ENCODE measurements around the gene CXCL5.
"Not testable (repeated sequence)": the region's sequence is repeated elsewhere in the genome, so short reads cannot be mapped to it uniquely, and the experiment has no call there.

Gene CXCL5

DNA sequence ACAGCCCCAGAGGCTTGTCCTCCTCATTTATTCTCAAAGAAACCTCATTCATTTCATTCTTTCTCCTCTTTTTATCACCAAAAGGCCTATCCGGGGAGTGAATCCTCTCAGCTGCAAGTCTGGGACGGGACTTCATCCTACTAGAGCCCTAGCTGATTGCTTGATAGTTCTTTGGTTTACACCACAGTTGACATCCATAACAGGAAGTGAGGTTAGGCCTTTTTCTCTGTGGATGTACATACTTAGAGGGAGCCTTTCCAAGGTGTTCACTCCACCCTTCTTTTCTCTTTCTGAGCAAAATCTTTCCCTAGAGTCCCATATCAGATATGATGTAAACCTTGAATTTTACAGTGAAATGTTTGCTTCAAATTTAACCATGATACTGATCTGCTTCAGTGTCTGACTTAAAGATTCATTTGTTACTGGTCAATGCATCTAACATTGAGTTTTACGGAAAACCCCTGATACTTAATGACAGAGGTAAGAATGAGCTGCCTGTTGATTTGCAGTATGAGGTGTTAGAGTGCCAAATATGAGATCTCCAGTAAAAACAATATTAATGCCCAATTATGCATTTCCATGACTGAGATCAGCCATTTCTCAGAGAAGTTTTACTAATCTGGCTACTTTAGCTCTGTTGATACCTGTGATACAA, 16.8 kb upstream of the CXCL5 start:
- DNase-seq (ENCODE audit: low read depth), result no peak

DNA sequence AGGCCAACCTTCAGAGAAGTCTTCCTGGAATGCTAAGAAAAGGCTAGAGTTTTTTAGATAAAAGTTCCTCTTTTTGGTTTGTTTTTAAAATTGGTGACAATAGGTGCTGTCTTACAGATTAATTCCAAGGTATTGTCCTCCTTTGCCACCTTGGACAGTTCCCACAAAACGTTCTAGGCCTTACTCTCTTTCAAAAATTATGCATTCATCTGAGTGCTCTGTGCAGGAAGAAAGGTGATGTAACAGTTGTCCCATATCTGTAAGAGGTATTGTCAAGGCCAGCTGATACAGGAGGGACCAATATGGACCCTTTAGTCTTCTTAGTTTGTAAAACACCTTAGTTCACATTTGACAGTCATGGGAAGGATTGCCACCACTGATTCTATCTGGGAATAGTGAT, 15.9 kb upstream of the CXCL5 start:
- DNase-seq (ENCODE audit: low read depth), result no peak

DNA sequence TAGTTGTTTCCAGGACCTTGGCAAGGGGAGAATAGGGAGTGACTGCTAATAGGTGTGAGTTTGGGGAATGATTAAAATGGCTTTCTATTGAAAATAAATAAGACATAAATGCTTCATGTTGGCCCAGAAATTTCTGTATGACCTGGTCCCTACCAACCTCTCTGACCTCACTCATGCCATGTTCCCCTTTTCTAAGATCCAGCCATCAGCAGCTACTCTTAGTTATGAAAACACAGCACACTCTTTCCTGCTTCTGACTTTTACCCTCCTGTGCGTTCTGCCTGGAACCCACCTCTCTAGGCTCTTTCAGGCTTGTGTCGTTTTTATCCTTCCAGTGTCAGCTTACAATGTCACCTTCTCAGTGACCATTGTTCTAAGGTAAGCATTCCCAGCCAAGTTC, 14.8 kb upstream of the CXCL5 start:
- DNase-seq (ENCODE audit: low read depth), result no peak

DNA sequence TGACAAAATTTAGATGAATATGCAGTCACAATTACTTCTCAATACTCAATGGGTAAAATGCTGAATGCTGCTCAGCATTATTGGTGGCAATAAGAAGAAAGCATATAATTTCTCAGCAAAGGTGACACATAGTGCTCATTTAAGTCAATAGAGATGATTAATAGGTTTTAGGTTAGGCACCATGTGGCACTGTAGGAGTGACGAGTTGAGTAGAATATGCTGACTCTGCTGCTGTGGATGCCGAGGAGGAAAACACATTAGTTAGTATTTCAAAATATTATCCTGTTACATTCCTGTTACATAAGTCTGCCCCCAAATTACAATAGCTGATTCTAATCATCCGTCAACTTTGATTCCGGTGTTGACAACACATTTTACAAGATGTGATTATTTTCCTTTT, 13.7 kb upstream of the CXCL5 start:
- no peak for DNase-seq (ENCODE audit: low read depth)

DNA sequence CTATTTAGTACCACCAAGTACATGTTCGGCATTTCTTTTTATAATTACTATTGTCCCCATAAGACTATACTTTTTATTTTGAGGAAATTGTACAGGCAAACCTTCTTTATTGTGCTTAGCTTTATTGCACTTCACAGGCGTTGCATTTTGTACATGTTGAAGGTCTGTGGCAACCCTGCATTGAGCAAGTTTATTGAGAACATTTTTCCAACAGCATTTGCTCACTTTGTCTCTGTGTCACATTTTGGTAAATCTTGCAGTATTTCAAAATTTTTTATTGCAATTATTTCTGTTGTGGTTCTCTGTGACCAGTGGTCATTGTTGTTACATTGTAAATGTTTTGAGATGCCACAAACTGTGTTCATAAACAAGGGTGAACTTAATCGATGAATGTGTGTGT, 10.8 kb upstream of the CXCL5 start:
- DNase-seq (ENCODE audit: low read depth), result no peak

DNA sequence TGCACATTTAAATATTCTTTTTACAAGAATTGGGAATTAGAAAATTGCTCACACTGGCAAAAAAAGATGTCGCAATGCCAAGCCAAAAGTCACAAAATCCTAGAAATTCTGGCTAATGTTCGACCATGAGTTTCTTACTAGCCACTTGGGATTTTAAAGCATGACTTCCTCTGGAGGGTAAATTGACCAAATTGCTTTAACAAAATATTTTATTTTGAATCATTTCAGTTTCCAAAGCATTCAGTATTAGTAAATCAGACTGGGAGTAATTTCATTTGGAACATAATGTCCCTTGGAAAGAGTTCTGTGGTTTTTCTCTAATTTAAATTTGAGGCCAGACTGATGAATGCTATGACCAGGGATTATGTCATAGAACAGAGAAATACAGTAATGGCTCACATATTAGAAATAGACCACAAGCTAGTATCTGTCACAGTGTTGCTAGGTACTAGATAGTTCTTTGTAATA, 7.6 kb upstream of the CXCL5 start:
- DNase-seq (ENCODE audit: low read depth), result peak; percentile 28

DNA sequence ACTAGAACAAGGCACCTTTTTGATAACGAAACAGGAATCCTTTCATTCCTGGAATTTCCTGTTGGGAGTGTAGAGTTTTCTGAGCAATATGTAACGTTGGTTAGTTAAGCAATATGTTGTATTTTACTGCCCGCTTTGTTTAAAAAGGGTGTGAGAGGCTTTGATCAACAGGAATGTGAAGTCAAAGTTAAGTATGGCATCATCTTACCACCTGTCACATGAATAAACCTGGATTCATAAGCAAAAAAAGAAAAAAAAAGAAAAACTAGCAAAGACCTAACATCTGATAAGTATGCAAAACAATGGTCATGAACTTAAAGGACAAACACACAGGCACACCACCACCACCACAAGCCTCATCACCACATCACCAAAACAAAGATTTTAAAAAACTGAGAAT, 7.1 kb upstream of the CXCL5 start:
- DNase-seq (ENCODE audit: low read depth), result no peak

DNA sequence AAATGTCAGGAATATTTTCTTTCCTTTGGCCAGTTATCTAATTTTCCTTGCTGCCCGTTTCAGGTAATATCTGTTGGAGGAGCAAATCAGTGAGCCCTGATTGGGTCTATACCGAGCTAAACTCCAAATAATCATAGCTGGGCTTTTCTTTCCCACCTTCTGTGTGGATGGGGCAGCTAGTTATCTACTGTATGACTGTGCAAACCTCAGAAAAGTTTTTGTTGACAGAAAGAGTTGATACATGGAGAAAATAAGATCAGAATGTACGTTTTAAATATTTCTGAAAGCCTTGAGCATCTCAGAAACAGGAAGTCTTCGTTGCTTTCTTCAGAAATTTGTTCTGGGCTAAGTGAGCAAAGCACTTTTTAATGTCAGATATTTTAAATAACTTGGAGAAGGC, 6.2 kb upstream of the CXCL5 start:
- DNase-seq (ENCODE audit: low read depth), result no peak

DNA sequence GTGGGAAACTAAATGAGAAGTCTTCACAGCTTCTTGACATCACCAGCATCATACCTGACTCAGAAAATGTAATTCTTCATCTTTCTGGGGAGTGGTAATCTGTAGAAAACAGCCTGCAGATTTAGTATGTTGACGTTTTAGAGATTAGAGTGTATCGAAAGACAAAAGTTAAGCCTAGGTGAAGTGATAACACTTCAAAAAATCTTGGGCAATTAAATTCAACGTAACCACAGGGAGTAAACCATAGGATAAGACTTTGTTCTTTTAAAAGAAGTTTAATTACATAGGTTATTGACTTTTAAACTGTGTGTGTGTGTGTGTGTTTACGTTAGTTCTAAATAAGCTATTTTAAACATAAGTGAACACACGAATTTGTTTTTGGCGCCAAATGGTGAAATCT, 1.8 kb upstream of the CXCL5 start:
- no peak for DNase-seq (ENCODE audit: low read depth)

DNA sequence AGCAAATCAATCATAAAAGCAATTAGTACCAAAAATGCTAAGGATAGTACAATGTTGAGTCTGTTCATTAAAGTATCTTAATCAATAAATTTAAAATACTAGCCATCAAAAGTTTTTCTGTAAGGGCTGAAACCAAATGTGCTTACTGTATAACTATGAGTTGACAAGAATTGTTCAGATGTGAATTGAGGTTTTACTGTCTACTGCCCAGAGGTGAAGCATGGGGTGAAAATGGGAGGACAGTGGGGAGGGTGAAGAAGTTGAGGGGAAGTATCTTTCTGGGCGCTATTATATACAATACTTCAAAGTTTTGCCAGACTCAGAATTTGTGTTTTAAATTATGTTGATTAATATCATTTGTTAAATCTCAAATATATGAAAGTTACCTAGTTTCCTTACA, 6.4 kb downstream of the CXCL5 start:
- DNase-seq (ENCODE audit: low read depth), result no peak

DNA sequence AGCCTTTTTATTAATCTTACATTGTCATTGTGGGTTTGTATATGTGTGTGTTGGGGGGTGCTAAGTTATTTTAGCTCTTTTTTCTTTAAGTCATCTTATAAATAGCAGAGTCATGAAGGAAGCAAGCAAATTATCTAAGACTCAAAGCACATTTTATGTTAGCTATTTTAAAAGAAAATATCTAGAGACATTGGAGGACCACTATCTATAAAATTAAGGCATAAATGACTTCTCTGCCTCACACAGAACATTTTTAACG, 6.8 kb downstream of the CXCL5 start:
- DNase-seq (ENCODE audit: low read depth), result no peak

DNA sequence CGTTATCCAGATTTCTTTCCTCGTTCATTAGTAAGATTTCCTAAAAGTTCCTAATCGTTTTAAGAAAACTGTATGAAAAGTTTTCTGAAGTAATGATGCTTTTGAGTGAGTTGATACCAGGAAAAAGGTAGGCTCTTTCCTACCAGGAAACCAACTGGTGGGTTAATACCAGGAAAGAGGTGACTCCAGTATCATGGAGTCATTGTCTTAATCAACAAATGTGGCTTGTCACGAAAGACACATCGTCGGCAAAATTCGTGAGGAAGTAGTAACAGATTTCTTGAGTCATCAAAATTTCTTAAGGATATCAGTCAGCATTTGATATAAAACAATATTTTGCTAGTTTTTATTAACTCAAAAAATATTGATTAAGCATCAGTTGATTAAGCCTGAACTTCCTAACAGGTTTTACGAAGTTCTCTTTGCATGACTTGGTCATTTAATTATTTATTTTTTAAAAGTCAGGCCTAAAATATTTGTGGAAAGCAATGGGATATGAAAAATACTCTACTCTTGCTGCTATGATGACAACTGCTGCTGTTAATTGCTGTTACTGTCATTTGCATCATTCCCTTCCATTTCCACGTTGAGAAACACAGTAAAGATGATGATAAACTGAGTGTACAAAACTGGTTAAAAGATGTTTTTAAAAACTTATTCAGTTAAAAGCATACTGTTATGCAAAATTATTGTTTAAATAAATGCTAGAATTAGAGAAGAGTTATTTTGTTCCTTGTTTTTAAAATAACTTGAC, 7.3 kb downstream of the CXCL5 start:
- DNase-seq (ENCODE audit: low read depth), result no peak

DNA sequence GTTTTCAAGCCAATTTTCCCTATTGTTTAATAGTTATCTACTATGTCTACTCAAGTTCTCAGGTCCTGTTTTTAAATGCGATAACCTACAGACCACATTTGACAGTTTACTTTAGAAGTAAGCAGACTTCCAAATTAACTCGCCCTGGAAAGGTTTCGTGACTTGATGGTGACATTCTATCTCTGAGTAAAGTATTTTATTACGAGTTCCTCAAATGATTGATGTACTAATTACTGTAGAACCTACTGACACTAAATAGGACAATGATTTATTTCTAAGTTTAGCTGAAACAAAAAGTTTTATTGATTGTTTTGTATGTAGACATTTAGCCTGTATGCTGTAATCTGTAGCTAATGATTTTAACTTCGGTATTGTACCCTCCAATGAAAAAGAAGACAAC, 8.5 kb downstream of the CXCL5 start:
- DNase-seq (ENCODE audit: low read depth), result no peak

DNA sequence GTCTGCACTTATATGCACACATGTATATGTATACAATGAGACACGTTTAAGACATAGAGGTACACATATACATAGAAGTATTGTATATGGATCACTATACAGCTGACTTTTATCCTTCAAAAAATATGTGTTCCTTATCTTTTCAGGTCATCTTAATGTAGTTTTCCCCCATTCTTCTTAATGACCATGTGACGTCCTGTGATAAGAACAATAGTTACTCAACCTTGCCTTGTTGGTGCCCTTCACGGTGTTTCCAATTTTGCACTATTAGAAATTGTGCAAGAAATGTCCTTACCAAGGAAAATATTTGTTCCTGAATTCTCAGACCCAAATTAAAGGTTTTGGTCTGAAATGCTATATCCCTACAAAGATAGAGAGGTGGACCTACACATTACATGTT, 9.4 kb downstream of the CXCL5 start:
- no peak for DNase-seq (ENCODE audit: low read depth)

DNA sequence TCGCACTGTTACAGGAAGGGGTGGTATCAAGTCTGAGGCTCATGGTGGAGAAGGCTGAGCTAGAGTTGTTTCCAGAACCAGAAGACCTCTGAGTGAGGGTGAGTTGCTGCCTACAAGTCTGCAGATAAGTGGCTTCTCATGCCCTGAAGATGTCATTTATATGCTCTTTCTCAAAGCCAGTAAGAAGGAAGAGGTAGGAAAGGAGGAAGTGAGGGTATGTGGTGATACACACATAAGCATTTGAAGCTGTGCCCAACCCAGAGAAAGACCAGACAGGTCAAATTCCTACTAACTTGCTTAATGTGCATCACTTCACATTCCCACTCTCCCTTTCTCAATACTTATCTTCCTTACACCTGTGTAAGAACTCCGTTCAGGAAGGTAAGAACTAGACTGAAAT, 10.4 kb downstream of the CXCL5 start, which contains the start of gene PPBP:
Gene PPBP (minus strand): TSS at position 130 of the 400 bp plus-strand sequence. CDS start 87 bp downstream, at position 43.
- DNase-seq (ENCODE audit: low read depth), result no peak

DNA sequence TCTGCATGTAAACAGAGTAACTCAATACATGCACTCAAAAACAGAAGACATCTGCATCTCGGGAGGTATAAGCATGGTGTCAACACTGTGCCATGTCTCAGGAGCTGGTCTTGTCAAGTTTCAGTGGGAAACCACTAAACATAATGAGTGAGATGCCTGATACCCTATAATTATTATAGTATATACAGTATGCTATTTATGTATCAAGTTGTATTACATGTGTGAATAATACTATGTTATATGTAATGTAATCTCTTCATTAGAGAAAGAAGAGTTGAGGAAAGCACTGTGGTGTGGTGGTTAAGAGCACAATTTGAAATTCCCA, 13.0 kb downstream of the CXCL5 start:
- DNase-seq (ENCODE audit: low read depth), result no peak

DNA sequence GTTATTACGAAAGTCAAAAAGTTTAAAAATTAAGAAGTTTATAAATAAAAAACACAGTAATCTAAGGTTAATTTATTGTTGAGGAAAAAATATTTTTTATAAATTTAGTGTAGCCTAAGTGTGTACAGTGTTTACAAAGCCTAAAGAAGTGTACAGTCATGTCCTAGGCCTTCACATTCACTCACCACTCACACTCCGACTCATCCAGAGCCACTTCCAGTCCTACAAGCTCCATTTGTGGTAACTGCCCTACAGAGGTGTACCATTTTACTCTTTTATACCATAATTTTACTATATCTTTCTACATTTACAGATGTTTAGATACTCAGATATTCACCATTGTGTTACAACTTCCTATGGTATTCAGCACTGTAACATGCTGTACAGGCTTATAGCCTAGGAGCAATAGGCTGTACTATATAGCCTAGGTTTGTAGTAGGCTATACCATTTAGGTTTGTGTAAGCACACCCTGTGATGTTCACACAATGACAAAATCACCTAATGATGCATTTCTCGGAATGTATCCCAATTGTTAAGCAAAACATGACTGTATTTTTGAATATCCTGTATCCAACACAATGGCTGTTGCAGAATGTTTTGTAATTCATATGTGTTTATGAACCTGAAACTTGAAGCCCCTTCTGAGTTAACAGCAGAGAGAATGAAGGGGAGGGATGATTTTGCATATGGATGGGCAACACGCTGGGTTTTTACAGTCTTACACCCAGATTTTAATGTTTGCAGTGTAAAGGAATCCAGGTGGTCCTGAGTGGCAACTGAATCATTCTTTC, 13.5 kb downstream of the CXCL5 start:
- no peak for DNase-seq (ENCODE audit: low read depth)

DNA sequence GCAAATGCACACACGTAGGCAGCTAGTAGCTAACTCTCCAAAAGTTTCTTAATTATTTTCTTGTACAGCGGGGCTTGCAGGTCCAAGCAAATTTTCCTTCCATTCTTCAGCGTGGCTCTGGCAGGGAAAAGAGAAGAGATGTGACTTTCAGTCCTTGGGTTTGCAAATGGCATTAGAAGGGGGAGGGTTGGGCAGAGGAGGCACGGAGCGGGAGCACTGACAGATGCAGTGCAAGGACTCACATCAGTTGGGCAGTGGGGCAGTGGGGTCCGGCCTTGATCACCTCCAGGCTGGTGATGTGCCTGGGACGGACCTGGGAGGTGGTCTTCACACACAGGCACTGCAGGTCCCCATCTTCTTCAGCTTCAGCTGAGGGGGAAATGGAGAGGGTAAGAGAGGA, 17.3 kb downstream of the CXCL5 start:
- DNase-seq (ENCODE audit: low read depth), result not testable (repeated sequence)

DNA sequence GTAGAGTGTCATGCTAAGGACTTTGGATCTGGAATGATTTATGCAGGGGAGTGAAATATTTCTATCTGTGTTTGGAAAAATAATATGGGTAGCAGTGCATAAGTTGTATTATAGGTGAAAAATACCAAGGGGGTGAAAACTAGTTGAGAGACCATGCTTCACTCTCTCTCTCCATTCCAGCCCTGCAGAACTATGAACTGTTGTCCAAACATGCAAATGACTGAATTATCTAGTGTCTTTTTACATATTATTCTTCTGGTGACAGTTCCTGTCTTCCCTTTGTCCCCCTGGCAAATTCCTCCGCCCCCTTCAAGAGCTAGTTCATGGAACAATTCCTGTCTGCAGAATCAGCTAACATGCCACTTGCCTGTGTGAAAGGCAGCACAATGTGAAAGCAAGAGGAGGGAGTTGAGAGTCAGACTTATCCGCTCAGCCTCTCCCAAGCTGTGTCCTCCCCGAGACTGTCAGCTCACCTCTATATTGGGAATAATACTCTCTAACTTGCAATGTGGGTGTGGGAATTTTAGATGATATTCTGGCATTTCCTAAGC, 19.0 kb downstream of the CXCL5 start:
- DNase-seq (ENCODE audit: low read depth), result no peak

DNA sequence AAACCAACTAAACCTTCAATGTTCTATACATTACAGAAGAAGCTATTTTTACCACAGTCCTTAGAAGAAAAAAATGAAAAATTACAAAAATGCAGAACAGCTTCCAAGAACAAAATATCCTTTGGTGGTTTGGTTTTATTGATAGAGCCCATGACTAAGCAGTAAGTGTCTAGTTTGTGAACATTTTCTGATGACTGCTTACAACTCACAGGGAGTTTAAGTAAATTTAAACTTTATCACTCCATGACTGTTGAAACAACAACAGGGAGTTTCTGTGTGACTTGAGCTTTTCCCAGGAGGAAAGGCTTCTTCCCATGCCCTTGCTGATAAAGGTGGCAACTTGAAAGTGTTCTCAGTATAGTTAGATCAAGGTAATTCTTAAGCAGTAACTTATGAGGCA, 19.6 kb downstream of the CXCL5 start:
- peak; percentile 49 for DNase-seq (ENCODE audit: low read depth)

DNA sequence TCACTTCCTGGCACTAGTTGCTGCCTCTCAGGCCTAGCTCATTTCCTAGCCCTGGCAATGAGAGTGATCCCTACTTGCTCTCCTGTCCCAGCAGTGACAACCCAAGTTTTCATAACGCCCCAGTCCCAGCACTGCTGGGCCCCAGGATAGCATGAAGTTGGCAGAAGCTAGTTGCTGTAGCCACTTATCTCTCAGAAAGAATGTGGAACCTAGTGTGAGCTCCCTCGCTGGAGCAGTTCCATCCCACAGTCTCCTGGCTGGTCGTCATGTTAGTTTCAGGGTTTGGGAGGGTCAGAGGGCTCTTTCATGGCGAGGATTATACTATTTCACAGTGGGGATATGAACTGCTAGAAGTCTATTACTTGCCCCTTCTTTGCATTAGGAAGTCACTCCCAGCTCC, 21.8 kb downstream of the CXCL5 start:
- DNase-seq (ENCODE audit: low read depth), result no peak

DNA sequence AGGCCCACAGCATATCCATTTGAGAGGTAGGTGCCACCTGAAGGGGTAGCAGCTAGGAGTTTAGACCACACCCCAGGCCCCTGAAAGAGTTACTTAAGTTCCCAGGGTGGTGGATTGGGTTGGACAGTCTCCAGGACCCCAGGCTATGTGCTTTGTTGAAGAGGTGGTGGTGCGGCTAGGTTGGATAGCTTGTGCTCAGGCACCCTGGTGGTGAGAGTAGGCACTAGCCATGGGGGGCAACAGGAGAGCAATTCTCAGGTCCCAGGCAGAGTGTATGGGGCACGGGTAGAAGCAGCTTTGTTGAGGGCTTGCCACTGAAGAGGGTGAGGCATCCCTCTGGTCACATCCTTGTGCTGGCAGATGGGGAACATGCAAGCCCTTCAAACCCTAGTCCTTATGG, 22.3 kb downstream of the CXCL5 start:
- DNase-seq (ENCODE audit: low read depth), result no peak

DNA sequence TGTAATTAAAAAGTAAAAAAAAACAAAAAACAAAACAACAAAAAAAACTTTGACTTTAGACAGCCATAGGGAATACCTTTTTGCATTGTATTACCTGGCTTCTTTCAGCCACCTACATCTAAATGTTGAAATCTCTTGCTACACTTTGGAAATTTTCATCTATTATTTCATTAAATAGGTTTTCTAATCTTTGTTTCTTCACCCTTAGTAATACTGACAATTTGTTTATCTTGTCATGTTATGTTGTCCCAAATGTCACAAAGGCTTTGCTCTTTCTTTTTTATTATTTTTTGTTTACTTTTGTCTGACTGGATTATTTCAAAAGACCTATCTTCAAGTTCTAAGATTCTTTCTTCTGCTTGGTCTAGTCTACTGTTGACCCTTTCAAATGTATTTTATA, 24.1 kb downstream of the CXCL5 start:
- no peak for DNase-seq (ENCODE audit: low read depth)
